Measurements from ENCODE around the gene DLL1.

The DLL1 gene

GRCh38 chr6:170253226-170253909, 37.5 kb downstream of the DLL1 start:
- Histone ChIP-seq H3K4me1 (ENCODE audit: control insufficient read depth in 5 of 5, insufficient read depth in 5 of 5, low read length in 5 of 5) (peaks cover 0 to 4% (median 0%) of the 10 kb centered on the region in 5 donors), H3K36me3 (ENCODE audit: control insufficient read depth in 5 of 5, insufficient read depth in 5 of 5, low read length in 5 of 5) (no peaks in the 10 kb centered on the region), H3K9me3 (ENCODE audit: control insufficient read depth in 5 of 5, low read length in 5 of 5) (no peaks in the 10 kb centered on the region), H3K9ac (ENCODE audit: low read length in 5 of 5) (no peak overlapping the region), H3K27me3 (ENCODE audit: control insufficient read depth in 5 of 5, insufficient read depth in 4 of 5, low read length in 5 of 5) (peaks cover 8 to 35% (median 14%) of the 10 kb centered on the region in 5 donors), H3K27ac (ENCODE audit: low read depth, low read length) (no peak overlapping the region), H3K4me3 (ENCODE audit: low read depth in 1 of 5, low read length in 5 of 5) (no peak overlapping the region)

GRCh38 chr6:170251776-170252571, 38.9 kb downstream of the DLL1 start:
- peaks cover 19 to 49% (median 28%) of the 10 kb centered on the region in 5 donors for H3K27me3 ChIP-seq (ENCODE audit: control insufficient read depth in 5 of 5, insufficient read depth in 4 of 5, low read length in 5 of 5)
- no peak overlapping the region for H3K27ac ChIP-seq (ENCODE audit: low read depth, low read length)
- H3K36me3 ChIP-seq (ENCODE audit: control insufficient read depth in 5 of 5, insufficient read depth in 5 of 5, low read length in 5 of 5): no peaks in the 10 kb centered on the region
- no peak overlapping the region for H3K4me3 ChIP-seq (ENCODE audit: low read depth in 1 of 5, low read length in 5 of 5)
- H3K9me3 ChIP-seq (ENCODE audit: control insufficient read depth in 5 of 5, low read length in 5 of 5): no peaks in the 10 kb centered on the region
- peaks cover 0 to 18% (median 0%) of the 10 kb centered on the region in 5 donors for H3K4me1 ChIP-seq (ENCODE audit: control insufficient read depth in 5 of 5, insufficient read depth in 5 of 5, low read length in 5 of 5)
- H3K9ac ChIP-seq (ENCODE audit: low read length in 5 of 5): no peak overlapping the region

- Histone ChIP-seq H3K4me3 (ENCODE audit: low read depth in 1 of 5, low read length in 5 of 5) (no peak overlapping the region), H3K4me1 (ENCODE audit: control insufficient read depth in 5 of 5, insufficient read depth in 5 of 5, low read length in 5 of 5) (peaks cover 0 to 19% (median 0%) of the 10 kb centered on the region in 5 donors), H3K36me3 (ENCODE audit: control insufficient read depth in 5 of 5, insufficient read depth in 5 of 5, low read length in 5 of 5) (no peaks in the 10 kb centered on the region), H3K9ac (ENCODE audit: low read length in 5 of 5) (no peak overlapping the region), H3K27me3 (ENCODE audit: control insufficient read depth in 5 of 5, insufficient read depth in 4 of 5, low read length in 5 of 5) (peaks cover 19 to 49% (median 28%) of the 10 kb centered on the region in 5 donors), H3K27ac (ENCODE audit: low read depth, low read length) (no peak overlapping the region), H3K9me3 (ENCODE audit: control insufficient read depth in 5 of 5, low read length in 5 of 5) (no peaks in the 10 kb centered on the region)
Observed at GRCh38 chr6:170250981-170251775, 39.7 kb downstream of the DLL1 start.

GRCh38 chr6:170250455-170250854, 40.4 kb downstream of the DLL1 start:
- Histone ChIP-seq H3K36me3 (ENCODE audit: control insufficient read depth in 5 of 5, insufficient read depth in 5 of 5, low read length in 5 of 5) (no peaks in the 10 kb centered on the region), H3K9me3 (ENCODE audit: control insufficient read depth in 5 of 5, low read length in 5 of 5) (no peaks in the 10 kb centered on the region), H3K4me1 (ENCODE audit: control insufficient read depth in 5 of 5, insufficient read depth in 5 of 5, low read length in 5 of 5) (peaks cover 0 to 19% (median 0%) of the 10 kb centered on the region in 5 donors), H3K9ac (ENCODE audit: low read length in 5 of 5) (no peak overlapping the region), H3K27me3 (ENCODE audit: control insufficient read depth in 5 of 5, insufficient read depth in 4 of 5, low read length in 5 of 5) (peaks cover 21 to 50% (median 28%) of the 10 kb centered on the region in 5 donors), H3K27ac (ENCODE audit: low read depth, low read length) (no peak overlapping the region), H3K4me3 (ENCODE audit: low read depth in 1 of 5, low read length in 5 of 5) (no peak overlapping the region)

- Histone ChIP-seq H3K27ac (ENCODE audit: low read depth, low read length) (no peak overlapping the region), H3K9me3 (ENCODE audit: control insufficient read depth in 5 of 5, low read length in 5 of 5) (no peaks in the 10 kb centered on the region), H3K4me3 (ENCODE audit: low read depth in 1 of 5, low read length in 5 of 5) (no peak overlapping the region), H3K9ac (ENCODE audit: low read length in 5 of 5) (no peak overlapping the region), H3K4me1 (ENCODE audit: control insufficient read depth in 5 of 5, insufficient read depth in 5 of 5, low read length in 5 of 5) (peaks cover 0 to 19% (median 0%) of the 10 kb centered on the region in 5 donors), H3K27me3 (ENCODE audit: control insufficient read depth in 5 of 5, insufficient read depth in 4 of 5, low read length in 5 of 5) (peaks cover 22 to 56% (median 28%) of the 10 kb centered on the region in 5 donors), H3K36me3 (ENCODE audit: control insufficient read depth in 5 of 5, insufficient read depth in 5 of 5, low read length in 5 of 5) (no peaks in the 10 kb centered on the region)
Observed at GRCh38 chr6:170249817-170250216, 41.1 kb downstream of the DLL1 start.

GRCh38 chr6:170248861-170249600, 41.8 kb downstream of the DLL1 start:
- peaks cover 23 to 64% (median 29%) of the 10 kb centered on the region in 5 donors for H3K27me3 ChIP-seq (ENCODE audit: control insufficient read depth in 5 of 5, insufficient read depth in 4 of 5, low read length in 5 of 5)
- no peaks in the 10 kb centered on the region for H3K9me3 ChIP-seq (ENCODE audit: control insufficient read depth in 5 of 5, low read length in 5 of 5)
- peaks cover 0 to 19% (median 0%) of the 10 kb centered on the region in 5 donors for H3K4me1 ChIP-seq (ENCODE audit: control insufficient read depth in 5 of 5, insufficient read depth in 5 of 5, low read length in 5 of 5)
- no peak overlapping the region for H3K27ac ChIP-seq (ENCODE audit: low read depth, low read length)
- H3K36me3 ChIP-seq (ENCODE audit: control insufficient read depth in 5 of 5, insufficient read depth in 5 of 5, low read length in 5 of 5): no peaks in the 10 kb centered on the region
- no peak overlapping the region for H3K9ac ChIP-seq (ENCODE audit: low read length in 5 of 5)
- H3K4me3 ChIP-seq (ENCODE audit: low read depth in 1 of 5, low read length in 5 of 5): no peak overlapping the region

GRCh38 chr6:170248111-170248805, 42.6 kb downstream of the DLL1 start:
- Histone ChIP-seq H3K27me3 (ENCODE audit: control insufficient read depth in 5 of 5, insufficient read depth in 4 of 5, low read length in 5 of 5) (peaks cover 23 to 63% (median 31%) of the 10 kb centered on the region in 5 donors), H3K36me3 (ENCODE audit: control insufficient read depth in 5 of 5, insufficient read depth in 5 of 5, low read length in 5 of 5) (no peaks in the 10 kb centered on the region), H3K9me3 (ENCODE audit: control insufficient read depth in 5 of 5, low read length in 5 of 5) (no peaks in the 10 kb centered on the region), H3K4me3 (ENCODE audit: low read depth in 1 of 5, low read length in 5 of 5) (peak overlapping the region in 2 of 5 donors; percentile 2 to 9), H3K9ac (ENCODE audit: low read length in 5 of 5) (no peak overlapping the region), H3K27ac (ENCODE audit: low read depth, low read length) (no peak overlapping the region), H3K4me1 (ENCODE audit: control insufficient read depth in 5 of 5, insufficient read depth in 5 of 5, low read length in 5 of 5) (peaks cover 0 to 19% (median 0%) of the 10 kb centered on the region in 5 donors)

GRCh38 chr6:170247178-170247701, 43.6 kb downstream of the DLL1 start:
- no peak overlapping the region for H3K4me3 ChIP-seq (ENCODE audit: low read depth in 1 of 5, low read length in 5 of 5)
- H3K4me1 ChIP-seq (ENCODE audit: control insufficient read depth in 5 of 5, insufficient read depth in 5 of 5, low read length in 5 of 5): peaks cover 0 to 19% (median 0%) of the 10 kb centered on the region in 5 donors
- H3K9ac ChIP-seq (ENCODE audit: low read length in 5 of 5): no peak overlapping the region
- peaks cover 18 to 61% (median 30%) of the 10 kb centered on the region in 5 donors for H3K27me3 ChIP-seq (ENCODE audit: control insufficient read depth in 5 of 5, insufficient read depth in 4 of 5, low read length in 5 of 5)
- H3K9me3 ChIP-seq (ENCODE audit: control insufficient read depth in 5 of 5, low read length in 5 of 5): no peaks in the 10 kb centered on the region
- no peak overlapping the region for H3K27ac ChIP-seq (ENCODE audit: low read depth, low read length)
- no peaks in the 10 kb centered on the region for H3K36me3 ChIP-seq (ENCODE audit: control insufficient read depth in 5 of 5, insufficient read depth in 5 of 5, low read length in 5 of 5)

All from subcutaneous abdominal adipose tissue (tissue), 5 donors.